GM18519 (cell line): ENCODE results near the gene BANP.

Experiments
- ATAC-seq: cut with Tn5 transposase; IDR thresholded peaks from one replicate; pipeline ENCODE4 v1.9.1; 2021; ENCODE audit warnings: mild to moderate bottlenecking, moderate library complexity; ENCODE audit not compliant: unreplicated experiment, low FRiP score

BANP gene

DNA sequence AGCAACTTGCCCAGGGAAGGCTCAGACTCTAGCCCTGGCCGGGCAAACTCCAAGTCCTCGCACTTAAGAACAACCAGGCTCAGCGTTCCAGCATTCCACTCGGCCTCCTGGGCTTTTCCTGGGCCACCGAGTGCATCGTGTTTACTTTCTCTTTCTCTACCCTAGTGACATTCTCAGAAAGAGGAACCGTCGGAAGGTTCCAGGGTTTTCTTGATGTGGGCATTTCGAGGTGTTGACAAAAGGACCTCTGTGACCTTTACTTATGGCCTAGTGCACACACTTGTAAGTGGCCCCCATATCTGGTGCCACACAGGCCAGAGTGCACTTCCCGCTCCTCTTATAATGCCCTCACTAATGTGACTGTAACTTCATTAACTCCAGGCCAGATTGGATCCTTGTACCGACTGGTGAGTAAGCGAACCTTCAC is 3.1 kb upstream of the BANP start:
- no peak for ATAC-seq

DNA sequence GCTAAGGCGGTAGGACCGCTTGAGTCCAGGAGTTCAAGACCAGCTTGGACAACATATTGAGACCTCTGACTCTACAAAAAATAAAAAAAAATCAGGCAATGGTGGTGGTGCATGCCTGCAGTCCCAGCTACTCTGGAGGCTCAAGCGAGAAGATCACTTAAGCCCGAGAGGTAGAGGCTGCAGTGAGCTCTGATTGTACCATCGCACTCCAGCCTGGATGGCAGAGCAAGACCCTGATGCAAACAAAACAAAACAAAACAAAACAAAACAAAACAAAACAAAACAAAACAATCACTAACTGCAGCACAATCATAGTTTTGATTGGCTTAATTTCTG is 2.5 kb upstream of the BANP start:
- ATAC-seq: no peak

DNA sequence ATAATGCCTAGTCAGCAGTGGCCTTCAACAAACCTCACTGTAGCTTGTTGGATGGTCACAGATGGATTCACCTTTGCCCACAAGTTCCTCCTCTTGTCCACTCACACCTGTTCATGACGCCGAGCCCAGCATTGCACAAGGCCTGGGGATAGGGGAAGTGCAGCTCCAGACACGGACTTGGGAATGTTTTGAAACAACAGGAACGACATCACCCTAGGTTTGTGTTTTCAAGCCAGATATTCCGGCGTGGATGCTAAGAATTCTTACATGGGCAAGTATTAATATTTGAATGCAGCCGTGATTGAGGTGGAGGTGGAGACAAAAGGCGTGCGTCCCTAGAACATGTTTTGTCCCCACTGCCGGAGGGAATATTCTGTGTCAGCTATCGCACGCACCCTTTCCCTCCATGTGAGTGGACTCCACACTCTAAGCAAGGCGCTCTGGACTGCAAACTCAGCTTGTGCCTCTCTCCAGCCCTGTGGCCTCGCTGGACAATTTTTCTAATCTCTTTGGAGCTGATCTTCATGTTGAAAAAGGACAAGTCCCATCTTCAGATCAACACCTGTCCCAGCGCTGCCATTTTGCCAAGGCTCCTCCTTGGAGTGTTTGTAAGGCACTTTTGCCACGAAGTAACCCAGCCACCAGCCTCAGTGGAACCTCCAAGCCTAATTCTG is 2.0 kb upstream of the BANP start:
- no peak for ATAC-seq

DNA sequence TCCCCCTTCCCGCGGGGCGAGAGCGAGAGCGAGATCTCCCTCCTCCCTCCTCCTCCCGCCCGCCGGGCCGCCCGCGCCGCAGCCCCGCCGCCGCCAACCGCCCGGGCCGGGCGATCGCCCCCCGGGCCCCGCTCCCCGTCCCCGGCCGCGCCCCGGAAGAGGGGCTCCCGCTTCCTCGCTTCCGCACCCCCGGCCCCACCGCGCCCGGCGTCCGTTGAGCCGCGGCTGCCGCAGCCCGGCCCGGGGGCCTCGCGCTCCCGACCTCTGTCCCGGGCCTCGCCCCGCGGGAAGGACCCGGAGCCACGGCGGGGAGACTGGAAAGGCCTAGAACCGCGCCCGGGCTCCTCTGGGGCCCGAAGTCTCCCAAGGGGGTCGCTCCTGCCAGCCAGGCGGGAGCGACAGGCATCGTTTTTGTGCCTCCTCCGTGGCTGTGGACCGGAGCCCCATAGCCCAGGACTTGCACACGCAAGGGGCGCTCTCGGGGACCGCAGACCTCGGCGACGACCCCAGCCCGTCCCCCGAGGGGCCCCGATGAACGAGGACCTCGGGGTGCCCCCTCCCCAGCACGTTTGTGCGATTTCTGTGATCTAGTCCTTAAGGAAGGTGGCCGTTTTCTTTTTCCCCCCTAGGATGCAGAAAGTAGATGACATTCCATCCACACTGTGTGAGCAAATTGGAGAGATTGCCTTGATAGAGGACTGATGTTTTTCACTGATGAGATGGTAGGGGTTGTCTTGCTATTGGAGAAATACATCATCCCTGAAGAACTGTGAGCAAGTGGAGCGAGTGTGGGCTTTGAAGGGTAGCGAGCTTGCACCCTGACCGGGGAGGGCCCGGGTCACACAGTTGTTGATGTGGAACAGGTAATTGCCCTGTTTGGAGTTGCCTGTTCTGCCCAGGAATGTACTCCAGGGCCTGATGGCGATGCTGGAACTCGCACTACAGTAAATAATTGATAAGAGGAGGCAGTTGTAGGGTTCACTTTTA is 611 bp downstream of the BANP start:
- peak; percentile 7 for ATAC-seq

DNA sequence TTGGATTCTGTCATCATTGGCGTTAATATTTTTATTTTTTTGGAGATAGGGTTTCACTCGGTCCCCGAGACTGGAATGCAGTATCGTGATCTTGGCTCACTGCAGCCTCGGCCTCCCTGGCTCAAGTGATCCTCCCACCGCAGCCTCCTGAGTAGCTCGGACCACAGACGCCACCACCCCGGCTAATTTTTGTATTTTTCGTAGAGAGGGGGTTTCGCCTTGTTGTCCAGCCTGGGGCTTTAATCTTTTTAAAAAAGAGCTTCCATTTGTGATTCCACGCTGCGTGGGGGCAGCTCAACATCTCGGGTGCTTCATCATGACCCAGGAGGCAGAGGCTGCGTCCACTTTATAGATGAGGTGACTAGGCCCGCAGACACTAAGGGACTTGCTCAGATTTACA is 1.5 kb downstream of the BANP start:
- ATAC-seq: no peak

DNA sequence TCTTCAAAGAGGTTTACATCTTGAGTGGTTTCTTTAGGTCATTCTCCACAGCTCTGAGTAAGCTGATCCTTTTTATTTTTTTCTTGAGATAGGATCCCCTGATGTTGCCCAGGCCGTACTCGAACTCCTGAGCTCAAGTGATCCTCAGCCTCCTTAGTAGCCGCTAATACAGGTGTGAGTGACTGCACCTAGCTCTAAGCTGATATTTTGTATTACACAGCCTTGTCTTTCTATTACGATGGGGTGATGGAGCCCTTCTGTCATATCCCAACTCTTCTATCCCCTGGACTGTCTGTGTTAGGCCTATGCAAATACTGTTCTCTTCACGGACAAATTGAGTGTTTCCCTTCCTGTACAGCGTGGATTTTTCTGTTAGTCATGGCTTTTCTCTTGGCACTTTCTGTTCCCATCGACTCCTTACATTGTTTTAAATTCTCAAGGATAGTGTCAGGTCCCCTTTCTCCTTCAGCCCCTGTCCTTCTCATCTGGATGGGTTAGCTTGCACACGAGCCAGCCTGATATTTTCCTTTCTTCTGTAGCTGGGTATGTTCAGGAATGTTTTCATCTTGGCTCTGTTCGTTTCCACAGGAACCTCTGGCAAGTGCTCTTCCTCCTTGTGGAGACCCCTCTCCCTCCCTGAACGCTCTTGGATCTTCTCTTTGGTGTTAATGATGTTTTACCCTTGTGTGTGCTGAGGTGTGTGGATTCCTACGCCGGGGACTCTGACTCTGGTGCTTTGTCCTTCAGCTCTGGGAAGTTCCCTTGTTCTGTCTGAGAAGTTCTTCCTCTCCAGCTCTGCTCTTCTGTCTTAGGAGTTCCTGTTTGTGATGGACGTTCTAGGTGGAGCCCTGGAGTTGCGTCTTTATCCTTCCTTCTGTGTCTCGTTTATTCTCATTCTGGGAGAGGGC is 2.3 kb downstream of the BANP start:
- no peak for ATAC-seq

DNA sequence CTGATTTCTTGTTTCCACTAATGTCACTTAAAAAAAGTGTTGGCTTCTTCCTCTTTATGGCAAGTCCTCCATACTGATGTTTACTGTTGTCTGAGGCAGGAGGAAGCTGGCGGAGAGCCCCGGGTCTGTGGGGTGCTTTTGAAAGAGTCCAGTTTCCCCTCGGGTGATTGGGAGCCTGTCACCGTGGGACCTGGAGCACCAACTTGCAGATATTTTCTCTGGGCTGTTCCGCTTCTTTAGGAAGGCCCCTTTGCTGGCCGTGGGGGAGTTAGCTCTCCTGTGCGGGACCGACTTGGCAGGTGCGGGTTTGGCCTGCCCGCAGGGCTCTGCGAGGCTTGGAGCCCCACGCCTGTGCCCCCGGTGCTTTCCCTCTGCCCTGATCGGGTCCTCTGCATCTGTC is 3.1 kb downstream of the BANP start:
- ATAC-seq: no peak

DNA sequence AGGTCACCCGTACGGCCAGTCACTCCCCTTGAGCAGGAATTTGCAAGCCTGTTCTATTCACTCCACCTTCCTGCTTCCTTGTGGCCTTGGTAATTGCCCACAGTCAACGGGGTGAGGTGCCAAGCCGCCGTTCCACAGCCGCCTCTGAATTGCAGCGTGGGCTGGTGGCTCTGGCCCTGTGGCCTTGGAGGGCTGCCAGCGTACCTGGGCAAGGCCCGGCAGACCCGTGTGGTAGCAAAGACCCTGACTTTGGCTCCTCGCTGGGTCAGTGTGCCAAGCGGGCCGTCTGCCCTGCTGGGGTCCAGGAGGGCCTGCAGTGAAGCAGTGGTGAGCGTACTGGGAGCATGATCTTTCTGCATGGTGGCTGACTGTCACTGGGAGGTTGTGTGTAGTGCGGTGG is 3.6 kb downstream of the BANP start:
- no peak for ATAC-seq

DNA sequence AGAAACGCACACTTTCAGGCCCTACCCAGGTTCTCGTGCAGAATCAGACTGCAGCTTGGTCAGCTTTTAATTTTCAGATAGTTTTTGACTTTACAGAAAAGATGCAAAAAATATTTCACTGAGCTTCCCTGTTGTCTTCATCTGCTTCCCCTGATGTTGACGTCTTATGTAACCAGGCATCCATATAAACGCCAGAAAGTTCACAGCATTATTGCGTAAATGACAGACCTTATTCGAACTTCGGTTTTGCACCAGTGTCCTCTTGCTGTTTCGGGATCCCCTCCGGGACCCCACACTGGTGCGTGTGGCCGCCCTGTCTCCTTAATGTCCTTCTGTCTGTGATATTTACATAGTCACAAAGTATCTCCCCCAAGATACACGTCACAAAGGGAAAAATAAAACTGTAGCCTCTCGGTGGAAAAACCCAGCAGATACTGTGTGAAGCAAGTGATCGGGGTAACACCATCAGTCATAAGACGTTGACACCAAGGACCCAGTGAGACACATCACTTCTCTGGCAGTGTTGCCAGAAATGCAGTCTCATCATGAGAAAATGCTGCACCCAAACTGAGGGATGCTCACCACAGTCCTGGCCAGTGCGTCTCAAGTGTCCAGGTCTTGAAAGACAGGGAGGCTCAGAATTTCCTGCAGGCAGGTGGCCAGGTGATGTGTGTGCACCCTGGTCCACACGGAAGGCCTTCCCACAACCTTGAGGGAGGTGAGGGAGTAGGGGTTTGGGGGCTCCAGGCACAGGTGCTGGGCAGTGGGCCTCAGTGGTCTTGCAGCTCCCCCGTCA is 4.3 kb downstream of the BANP start:
- ATAC-seq: no peak

DNA sequence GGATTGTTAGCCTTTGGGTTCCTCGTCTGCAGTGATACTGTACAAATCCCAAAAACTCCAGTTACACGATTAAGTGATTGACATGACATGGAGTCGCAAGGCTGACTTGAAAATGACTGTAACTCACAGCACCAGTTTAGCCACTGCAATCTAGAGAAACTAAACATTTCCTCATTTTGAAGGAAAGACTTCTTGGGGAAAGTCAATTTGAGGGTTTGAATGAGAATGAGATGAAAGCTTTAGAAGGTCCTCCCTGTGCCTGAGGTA is 4.8 kb downstream of the BANP start:
- ATAC-seq: no peak

DNA sequence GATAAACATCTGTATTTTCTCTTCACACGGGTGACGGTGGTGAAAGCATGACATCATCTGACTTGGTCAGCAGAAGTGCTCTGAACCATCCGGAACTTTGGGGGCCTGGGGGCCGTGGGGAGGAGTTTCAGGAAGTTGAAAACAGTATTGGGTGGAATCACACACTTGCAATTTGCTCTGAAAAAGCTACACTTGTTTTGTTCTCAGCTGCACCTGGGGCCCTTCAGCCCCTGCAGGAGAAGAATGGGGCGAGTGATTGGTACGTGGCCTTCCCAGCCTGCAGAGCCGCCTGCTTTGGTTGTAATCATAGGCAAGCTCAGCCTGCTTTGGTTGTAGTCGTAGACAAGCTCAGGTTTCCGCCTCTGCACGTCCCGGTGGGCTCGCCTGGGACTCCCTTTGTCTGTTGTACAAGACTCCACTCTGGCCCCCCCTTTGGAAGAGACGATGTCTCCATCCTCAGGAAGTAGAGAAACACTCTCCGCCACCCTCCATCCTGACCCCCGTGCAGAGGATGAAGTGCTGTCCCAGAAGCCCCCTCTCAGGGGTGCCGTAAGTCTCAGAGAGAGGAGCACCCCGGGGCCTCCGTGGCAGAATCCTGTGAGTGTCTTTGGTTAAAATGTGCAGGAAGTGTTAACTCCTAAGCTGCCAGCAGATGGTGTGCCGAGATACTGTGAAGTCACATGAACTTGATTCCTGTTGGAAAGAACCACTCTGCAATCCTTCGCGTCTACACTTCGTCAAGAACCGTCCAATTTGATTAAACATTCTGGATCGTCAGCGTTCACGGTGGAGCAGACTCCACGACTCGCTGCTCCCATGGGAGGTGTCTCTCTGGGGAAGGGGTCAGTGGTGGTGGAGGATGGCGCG is 5.4 kb downstream of the BANP start:
- no peak for ATAC-seq

DNA sequence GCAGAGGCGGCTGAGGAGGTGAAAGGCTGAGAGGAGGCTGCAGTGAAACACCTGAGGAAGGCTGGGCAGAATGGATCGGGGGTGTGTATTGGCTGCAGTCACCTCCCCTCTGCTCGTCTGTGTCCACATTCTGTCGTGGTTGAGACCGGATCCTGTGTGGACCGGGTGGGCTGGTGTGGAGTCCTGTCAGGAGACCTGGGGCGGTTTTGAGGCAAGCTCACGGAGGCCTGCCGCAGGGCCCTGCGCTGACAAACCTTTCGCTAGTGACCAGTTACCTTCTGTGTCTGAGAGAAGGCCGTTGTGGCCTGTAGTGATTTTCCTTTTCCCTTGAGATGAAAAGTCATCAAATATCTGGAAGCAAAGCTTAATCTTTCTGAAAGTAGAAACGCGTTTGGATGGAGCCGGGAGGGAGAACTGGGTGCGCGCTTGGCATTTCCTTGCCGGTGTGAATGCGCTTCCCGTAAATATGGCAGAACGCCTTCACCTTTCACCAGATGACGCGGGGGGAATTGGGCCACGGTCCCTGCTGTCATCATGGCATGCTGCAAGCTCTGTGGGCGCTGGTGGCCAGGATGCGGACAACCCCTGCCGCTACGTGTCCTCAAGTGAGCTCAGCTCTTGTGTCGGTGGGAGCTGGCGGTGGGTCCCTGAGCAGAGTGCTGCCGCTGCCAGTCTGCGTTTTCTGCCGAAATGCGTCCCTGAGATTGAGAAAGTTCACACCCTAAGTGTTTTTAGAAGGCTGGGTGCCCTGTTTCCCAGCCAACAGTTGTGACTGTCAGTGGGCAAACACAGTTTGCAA is 6.3 kb downstream of the BANP start:
- ATAC-seq: no peak

DNA sequence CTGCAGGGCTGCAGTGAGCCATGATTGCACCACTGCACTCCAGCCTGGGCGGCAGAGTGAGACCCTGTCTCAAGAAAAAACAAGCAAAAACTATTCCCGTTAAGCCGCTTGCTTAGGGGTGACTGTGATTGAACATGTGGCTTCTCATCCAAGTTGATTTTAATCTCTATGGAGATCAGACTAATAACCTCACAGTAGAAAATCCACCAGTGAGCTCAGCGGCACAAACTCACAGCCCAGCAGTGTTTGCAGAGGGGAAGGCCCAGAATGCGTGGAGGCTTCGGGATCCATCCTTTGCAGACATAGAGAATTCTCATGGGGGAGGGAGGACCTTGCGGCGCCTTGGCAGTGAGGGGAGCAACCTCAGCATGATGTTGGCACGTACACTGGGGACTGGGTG is 7.4 kb downstream of the BANP start:
- ATAC-seq: no peak

DNA sequence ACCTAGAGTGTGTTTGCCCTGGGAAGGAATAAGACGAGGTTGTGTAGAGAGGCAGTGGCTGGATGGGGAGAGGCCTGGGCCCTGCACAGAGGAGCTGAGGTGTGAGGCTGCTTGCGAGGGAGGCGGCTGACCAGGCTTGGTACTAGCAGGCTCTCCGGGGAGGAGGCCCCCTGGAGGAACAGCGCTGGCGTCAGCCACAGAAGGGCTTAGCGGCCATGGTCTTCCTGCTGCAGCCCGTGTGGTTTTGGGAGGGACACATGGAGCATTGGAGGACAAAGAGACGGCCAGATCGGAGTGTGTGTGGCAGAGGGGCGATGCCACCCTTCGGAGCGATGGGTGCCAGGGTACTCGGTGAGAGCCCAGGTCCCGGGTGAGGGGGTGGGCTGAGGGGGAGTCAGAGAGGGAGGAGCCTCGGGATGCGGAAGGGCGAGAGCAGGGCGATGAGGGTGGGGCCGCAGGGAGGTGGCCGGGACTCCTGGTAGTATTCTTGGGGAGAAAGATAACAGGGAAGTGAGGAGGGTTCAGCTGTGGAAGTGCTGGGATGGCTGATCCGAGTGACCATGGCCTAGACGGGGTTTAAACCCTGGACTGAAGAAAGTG is 8.3 kb downstream of the BANP start:
- ATAC-seq: no peak

DNA sequence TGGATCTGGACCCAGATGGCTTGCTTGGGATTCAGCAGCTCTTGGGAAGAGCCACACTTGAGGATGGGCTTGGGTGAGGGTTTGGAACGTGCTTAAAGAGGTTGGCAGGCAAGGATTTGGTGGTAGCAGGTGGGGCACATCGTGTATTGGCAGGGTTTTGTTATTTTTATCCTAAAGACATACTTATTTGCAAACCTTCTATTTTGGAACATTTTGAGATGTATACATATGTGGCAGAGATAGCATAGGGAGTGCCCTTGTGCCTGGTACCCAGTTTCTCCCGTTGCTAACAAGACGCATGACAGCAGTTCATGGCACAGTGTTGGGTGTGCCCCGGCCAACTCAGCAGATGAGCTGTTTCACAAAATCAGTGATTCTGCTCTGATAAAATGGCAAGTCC is 9.1 kb downstream of the BANP start:
- ATAC-seq: no peak

DNA sequence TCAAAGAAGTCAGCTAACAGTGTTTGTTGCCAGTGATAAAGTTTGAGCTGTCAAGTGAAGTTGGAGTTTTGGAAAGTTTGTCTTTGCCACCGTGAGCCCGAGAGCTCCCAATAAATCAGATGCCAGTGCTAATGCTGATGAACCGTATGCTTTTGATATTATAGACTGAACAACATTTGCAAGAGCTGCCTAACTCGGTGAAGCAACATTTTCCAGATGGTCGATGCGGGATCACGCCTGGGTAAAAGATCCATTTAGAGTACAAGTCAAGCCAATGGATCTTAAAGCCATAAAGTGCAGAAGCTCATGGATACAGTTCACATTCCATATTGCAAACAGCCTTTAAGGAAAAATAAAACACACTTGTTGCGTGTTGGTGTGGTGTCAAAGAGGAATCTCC is 9.6 kb downstream of the BANP start:
- ATAC-seq: no peak

DNA sequence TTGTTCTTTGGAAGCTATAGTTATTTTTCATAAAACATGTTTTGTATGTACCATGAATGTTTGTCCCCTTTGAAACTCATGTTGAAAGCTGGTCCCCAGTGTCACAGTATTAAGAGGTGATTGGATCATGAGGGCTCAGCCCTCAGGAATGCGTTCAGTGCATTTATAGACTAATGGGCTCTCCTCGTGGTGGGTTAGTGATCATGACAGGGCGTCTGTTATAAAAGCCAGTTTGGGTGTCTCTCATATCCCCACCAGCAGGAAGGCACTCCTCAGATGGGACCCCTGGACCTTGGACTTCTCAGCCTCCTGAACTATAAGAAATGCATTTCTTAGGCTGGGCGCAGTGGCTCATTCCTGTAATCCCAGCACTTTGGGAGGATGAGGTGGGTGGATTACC is 10.4 kb downstream of the BANP start:
- no peak for ATAC-seq

DNA sequence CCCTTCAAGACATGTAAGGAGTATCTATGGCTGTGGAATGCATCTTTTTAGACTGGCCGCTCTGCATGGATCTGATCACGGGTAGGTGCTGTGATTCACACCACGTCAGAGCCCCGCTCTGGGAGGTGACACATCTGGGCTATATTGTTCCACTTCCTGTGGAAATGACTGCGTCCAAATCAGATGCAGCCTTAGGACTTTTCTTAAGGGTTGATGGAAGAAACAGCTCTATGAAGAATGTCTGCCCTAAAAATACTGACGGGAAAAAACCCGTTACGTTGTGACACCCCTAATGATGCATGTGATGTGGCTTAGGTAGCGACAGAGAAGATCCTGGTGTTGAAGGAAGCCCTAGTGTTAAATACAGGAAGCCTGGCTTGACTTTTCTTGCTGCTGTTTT is 12.2 kb downstream of the BANP start:
- ATAC-seq: no peak
